Measurements from ENCODE around the gene FAM131A. TPM values are rescaled to one million over a fixed set of nuclear protein-coding genes. Genes with fewer than 3 reads are reported as not detected.
"Not testable (repeated sequence)": the region's sequence is repeated elsewhere in the genome, so short reads cannot be mapped to it uniquely, and the experiment has no call there.

The FAM131A gene
- total RNA-seq, 1 donor from 2014 or later = 41.5 TPM

DNA sequence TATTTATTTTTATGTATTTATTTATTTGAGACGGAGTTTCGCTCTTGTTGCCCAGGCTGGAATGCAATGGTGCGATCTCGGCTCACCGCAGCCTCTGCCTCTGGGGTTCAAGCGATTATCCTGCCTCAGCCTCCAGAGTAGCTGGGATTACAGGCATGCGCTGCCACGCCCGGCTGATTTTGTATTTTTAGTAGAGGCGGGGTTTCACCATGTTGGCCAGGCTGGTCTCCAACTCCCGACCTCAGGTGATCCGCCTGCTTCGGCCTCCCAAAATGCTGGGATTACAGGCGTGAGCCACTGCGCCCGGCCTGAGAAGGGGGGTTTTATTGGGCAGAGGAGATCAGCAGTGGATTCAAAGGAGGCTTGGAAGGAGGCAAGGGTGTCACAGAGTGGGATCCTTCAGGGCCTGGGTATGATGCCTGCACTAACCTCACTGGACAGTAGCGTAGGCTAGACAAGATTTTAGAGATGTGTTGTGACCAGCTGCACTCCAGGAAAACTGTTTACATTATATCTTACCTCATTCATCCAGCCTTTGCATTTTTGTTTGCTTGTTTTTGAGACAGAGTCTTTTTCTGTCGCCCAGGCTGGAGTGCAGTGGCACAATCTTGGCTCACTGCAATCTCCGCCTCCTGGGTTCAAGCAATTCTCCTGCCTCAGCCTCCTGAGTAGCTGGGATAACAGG, 2.2 kb downstream of the FAM131A start:
- not testable (repeated sequence) for DNase-seq (ENCODE audit: low spot score)

DNA sequence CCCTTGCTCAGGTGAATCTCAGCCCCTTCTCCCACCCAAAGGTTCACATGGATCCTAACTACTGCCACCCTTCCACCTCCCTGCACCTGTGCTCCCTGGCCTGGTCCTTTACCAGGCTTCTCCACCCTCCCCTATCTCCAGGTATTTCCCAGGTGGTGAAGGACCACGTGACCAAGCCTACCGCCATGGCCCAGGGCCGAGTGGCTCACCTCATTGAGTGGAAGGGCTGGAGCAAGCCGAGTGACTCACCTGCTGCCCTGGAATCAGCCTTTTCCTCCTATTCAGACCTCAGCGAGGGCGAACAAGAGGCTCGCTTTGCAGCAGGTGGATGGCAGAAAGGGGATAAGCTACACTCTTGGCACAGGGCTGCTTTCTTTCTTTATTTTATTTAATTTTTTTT, 4.5 kb downstream of the FAM131A start:
- DNase-seq (ENCODE audit: low spot score) = peak; percentile 89

DNA sequence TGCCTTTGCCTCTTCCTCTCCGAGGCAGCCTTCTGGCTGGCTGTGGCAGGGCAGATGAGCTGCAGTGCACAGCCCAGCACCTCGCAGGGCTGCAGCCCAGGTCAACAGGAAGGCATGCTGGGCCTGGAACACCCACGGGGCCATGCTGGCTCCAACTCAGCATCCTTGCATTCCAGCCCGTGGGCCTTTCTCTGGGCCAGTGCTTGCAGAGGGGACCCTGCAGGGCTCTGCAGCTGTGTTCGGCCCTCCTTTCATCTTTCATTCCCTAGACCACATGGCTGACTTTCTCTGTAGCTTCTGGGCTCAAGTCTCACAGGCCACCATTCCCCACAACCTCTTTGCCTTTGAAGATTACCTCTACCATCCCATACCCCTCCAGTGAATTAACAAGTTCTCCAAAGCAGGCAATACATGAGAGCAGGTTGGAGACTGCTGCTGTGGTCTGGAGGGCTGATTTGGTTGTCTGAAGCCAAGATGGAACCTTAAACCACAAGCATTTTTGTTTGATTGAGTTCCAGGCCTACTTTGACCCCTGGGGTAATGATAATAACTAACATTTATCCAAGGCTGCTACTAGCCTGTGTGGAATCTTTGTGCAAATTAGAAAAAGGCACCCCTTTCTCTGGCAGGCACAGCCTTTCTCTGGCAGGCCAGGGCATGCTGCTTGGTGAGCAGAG, 5.9 kb downstream of the FAM131A start:
- DNase-seq (ENCODE audit: low spot score) = no peak

DNA sequence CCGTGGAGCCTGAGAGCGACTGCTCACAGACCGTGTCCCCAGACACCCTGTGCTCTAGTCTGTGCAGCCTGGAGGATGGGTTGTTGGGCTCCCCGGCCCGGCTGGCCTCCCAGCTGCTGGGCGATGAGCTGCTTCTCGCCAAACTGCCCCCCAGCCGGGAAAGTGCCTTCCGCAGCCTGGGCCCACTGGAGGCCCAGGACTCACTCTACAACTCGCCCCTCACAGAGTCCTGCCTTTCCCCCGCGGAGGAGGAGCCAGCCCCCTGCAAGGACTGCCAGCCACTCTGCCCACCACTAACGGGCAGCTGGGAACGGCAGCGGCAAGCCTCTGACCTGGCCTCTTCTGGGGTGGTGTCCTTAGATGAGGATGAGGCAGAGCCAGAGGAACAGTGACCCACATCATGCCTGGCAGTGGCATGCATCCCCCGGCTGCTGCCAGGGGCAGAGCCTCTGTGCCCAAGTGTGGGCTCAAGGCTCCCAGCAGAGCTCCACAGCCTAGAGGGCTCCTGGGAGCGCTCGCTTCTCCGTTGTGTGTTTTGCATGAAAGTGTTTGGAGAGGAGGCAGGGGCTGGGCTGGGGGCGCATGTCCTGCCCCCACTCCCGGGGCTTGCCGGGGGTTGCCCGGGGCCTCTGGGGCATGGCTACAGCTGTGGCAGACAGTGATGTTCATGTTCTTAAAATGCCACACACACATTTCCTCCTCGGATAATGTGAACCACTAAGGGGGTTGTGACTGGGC, 7.3 kb downstream of the FAM131A start:
- no peak for DNase-seq (ENCODE audit: low spot score)

DNA sequence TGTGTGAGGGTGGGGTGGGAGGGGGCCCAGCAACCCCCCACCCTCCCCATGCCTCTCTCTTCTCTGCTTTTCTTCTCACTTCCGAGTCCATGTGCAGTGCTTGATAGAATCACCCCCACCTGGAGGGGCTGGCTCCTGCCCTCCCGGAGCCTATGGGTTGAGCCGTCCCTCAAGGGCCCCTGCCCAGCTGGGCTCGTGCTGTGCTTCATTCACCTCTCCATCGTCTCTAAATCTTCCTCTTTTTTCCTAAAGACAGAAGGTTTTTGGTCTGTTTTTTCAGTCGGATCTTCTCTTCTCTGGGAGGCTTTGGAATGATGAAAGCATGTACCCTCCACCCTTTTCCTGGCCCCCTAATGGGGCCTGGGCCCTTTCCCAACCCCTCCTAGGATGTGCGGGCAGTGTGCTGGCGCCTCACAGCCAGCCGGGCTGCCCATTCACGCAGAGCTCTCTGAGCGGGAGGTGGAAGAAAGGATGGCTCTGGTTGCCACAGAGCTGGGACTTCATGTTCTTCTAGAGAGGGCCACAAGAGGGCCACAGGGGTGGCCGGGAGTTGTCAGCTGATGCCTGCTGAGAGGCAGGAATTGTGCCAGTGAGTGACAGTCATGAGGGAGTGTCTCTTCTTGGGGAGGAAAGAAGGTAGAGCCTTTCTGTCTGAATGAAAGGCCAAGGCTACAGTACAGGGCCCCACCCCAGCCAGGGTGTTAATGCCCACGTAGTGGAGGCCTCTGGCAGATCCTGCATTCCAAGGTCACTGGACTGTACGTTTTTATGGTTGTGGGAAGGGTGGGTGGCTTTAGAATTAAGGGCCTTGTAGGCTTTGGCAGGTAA, 8.1 kb downstream of the FAM131A start:
- DNase-seq (ENCODE audit: low spot score) = peak; percentile 83

DNA sequence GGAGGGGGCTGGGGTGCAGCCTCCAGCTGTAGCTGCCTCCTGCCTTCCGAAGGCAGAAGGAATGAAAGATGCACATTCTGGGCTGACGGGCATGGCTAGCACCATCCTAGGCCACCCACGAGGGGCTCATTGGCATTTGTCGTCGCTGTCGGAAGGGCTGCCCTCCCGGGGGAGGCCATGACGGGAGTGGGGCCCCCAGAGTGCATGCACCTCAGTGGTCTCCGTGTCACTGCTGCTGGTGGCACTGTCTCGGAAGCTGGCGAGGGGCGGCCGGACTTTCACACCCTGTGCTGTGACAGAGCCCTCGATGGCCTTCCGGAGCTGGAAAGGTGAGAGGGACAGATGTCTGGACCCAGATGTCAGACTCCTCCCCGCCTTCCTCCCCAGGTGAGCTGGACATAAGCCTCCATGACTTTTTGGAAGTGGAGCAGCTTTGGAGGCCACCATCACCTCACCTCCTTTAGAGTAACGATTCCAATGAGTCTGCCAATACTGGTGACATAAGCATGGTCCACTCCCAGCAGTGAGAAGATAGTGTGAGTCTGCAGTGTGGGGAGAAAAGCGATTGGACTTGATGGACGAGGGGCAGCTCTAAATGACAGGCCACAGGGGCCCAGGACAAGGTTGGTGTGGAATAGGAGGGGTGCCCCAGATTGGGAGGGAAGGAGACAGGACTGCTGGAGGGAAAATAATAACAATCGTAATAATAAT, 9.2 kb downstream of the FAM131A start:
- no peak for DNase-seq (ENCODE audit: low spot score)

DNA sequence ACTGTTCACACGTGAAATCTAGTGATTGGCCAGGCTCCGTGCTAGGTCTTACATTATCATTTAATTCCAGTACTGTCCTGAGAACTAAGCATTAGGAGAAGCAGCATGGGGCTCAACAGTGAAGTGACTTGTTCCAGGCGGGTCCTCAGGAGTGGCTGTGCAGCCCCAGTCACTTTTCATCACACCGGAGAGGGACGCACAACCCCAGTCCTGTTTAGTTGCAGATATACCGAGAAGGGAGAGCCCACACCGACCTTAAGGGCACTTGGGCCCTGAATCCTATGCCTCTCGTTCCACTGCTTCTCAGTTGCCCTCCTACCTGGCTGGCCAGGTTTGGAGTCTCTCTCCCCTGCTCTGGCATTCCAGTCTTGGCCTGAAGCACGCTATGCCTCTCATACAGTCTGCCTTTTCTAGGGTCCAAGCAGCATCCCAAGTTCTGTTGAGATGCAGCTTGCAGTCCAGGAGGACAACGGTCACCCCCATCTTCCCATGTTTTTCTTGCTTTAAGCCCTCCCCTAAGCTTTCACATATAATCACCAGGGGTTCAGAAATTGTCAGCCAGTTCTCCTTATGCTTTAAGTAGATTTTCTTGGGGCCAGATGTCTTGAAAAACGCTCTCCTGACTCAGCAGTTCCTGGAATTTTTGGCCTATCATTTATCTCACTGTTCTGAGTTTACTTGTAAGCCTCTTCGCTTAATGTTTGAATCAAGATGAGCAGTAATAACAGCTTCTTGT, 10.1 kb downstream of the FAM131A start:
- DNase-seq (ENCODE audit: low spot score) = no peak

DNA sequence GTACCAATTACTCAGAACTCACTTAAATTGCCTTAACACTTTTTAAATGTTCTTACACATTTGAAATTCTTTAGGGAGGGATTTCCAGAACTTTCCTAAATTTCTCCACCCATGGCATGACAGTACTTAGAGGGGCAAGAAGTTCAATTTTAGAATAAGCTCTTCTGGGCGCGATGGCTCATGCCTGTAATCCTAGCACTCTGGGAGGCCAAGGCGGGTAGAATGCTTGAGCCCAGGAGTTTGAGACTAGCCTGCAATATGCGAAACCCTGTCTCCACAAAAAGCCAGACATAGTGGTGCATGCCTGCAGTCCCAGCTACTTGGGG, 10.6 kb downstream of the FAM131A start:
- no peak for DNase-seq (ENCODE audit: low spot score)

DNA sequence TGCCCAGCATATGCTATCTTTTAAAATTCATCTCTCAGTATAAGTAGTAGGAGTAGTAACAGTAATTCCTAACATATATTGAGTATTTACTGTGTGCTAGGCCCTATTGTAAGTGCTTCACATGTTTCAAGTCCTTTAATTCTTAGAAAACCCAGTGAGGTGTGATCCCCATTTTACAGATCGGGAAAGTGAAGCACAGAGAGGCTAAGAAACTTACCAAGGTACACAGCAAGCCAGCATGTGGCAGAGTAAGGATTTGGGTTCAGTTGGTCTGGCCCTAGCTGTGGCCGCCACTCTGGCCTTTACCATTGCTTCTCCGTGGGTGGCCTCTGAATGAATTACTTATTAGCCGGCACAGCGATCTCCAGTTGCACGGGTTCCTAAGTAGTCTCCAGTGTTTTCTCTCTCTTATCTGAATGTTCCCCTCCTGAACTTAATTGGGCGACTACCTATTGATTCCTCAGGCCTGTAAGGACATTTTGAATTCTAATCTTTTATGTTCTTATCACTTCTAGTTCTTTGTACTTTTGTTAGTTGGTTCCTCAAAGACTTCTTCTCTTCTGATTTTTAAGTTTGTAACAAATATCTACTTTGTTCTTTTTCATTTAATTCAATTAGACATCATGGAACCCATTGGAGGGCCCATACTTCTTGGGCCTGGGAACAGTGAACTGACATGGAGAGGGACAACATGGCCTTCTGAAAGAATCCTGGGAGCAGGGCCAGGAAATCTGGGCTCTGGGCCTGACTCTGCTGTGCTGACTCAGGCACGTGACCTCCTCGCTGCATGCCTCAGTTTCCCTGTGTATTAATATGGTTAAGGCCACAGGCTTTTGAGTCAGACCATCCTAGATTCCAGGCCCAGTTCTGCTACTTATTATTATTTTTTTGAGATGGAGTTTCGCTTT, 12.4 kb downstream of the FAM131A start:
- peak; percentile 77 for DNase-seq (ENCODE audit: low spot score)

DNA sequence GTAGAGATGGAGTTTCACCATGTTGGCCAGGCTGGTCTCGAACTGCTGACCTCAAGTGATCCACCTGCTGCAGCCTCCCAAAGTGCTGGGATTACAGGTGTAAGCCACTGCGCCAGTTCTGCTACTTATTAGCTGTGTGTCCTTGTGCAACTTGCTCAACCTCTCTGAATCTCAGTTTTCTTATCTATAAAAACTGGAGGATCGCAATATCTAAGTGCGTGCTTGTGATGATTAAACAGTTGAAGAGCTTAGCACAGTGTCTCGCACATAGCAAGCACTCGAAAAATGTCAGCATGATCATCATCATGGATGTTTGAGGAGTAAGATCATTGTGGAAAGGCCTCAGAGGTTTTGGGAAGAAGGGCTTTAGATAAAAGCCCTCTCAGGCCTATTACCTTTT, 13.2 kb downstream of the FAM131A start:
- no peak for DNase-seq (ENCODE audit: low spot score)

DNA sequence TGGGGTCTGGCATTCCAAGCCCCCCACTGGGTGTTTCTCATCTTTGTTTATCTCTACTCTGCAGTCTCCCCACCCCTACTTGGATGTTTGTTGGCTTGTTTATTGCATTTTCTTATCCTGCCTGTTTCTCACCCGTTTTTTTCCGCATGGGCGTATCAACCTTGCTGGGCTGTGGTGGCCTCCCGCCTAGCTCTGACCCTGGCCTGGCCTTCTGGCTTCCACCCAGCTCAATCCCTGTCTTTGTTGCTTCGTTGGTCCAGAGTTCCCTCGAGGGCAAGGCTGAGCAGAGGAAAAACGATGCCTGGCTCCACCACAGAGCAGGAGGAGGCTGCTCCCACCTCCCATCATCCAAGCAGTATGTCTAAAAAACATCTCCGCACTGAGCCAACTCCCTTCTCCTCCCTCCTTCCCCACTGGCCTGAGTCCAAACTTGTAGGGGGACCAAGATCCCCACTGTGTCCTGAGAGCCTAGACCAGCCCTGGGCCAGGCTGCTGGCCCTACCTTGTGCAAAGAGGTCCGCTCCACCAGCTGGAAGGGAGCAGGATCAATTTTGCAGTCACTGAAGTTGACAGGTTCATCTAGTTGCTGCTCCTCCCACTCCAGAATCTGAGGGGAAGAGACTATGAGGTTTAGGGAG, 14.2 kb downstream of the FAM131A start:
- no peak for DNase-seq (ENCODE audit: low spot score)

DNA sequence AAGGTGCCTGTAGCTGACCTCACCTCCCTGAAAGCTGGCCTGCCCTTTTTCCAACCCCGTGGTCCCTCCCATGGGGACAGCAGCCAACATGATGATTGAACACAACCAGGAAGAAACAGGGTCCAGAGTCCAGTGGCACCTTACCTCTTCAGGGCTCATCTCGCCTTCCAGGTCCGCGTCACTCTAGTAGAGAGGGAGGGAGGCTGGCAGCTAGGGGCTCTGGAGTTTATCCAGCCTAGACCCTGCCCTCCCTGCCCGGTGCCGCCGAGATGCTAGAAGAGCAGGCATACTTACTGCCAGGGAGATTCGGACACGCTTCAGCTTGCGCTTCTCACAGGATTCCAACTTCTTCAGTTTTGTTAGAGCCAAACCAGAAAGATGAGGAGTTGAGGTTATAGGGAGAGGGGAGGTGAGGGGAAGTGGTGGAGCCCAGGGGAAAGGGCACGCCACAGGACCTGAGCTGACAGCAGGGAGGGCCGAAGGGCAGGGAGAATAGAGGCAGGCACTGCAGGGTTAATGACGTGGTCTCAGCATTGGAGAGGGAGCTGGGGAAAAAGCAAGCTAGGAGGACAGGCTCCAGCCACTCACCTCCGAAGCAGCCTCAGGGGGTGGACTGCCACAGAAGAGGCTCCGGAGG, 14.9 kb downstream of the FAM131A start:
- DNase-seq (ENCODE audit: low spot score) = peak; percentile 94

DNA sequence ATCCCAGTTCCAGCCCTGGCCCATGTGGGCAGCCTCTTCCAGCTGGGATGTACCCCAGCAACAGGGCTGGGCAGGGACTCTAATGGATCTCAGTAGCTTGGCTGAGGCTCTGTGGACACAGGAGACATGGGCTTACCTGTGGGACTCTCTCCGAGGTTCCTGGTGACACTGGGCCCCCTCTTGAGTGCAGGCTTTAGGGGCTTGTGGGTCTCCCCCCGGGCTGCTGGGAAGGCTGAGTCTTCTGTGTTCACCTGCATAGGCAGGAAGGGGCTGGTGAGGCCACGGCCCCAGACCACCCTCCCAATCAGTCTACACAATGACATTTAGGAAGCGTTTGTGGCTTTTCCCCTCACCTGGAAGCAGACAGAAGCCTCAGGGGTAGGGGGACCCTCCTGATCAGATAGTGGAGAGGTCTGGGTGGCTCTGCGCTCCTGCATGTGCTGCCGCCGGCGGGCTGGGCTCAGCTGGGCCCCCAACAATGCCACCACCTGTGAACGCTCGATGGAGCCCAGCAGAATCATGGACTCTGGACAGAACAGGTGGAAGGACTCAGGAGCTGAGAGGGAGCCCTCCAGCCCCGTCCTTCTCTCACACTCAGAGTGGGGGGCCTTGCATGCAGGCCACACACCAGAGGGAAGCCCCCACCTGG, 15.6 kb downstream of the FAM131A start:
- DNase-seq (ENCODE audit: low spot score) = no peak

DNA sequence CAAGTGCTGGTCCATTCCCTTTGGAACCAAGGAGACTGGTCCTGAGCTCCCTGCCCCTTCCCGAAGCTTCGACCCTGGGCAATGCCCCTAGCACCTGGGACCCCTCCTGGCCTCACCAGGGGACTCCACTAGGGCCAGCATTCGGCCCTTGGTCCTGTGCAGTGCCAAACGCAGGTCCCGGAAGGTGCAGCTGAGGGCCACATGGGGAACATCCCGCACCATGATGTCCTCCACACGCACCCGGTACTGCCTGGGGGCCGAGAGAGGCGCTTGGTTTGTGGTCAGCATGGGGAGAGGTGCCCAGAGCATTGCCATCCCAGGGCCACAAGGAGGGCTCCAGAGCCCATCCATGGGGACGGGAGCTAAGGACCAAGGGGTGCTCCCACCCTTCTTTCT, 16.1 kb downstream of the FAM131A start:
- no peak for DNase-seq (ENCODE audit: low spot score)

DNA sequence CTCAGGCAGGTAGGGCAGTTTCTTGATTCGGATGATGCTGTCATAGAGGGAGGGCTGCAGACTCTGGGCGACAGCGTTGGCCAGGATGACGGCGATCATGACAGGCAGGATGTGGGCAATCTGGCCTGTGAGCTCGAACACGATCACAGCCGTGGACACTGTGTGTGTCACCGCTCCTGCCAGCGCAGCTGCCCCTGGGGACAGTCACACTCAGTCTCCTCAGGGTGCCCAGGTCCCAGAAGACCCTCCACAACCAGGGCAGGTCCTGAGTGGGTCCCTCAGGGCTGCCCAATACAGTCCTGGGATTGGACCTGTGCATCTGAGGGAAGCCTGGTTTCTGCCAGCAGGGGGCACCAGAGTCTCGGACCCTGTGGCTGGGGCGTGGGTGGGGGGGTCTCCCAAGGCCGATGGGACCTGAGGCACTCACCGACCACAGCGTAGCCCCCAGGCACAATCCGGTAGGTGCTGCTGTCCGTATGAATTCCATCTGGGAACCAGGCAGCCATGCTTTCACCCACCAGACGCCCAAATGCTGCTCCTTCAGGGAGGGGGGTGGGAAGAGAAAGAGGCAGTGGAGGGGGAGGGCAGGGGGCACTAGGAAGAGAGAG, 16.8 kb downstream of the FAM131A start:
- DNase-seq (ENCODE audit: low spot score) = no peak

DNA sequence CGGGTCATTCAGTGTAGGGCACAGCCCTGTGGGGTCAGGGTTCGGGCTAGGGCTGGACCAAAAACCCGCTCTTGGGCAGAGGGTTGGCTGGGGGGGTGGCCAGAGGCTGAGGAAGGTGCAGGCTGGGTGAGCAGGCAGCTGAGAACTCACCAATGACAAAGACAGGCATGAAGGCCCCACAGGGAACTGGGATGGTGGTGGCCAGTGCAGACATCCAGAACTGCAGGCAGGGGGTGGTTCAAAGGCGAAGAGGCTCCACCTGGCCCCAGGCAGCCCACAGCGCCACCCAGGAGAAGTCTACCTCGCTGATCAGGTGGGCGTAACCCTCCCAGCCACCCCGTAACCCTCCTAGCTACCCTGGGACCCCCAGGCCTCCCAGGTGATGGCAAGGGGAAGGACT, 17.4 kb downstream of the FAM131A start:
- no peak for DNase-seq (ENCODE audit: low spot score)

DNA sequence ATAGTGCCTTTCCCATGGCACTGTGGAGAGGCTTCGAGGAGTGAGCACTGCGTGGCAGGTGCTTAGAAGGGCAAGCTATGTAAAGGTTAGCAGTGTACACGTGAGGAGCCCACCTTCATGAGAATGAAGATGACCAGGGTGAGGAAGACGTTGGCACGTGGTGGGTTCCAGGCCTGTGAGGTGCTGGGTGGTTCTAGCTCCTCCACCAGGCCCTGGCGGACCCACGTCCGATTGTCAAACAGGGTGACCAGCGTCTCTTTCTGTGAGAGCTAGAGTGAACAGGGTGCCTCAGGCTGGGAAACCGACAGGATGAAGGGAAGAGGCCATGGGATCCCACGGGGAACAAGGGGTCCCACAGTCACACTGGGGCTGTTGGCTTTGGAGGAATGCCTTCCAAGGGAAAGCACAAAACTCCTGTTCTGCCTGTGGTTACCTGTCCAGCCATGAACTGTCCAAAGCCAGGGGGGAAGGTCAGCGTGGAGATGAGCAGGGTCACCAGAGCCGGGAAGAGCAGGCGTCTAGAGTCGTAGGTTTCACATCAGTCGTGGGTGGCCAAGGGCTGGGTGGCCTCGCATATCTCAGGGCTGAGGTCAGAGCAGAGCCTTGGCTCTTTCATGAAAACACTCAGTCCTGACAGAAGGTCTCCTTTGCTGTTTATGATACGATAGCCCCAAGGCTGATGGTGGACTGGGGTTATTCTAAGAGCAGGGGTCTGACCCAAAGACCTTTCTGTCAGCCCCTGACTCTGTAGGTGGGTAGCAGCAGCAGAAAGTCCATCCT, 18.1 kb downstream of the FAM131A start:
- no peak for DNase-seq (ENCODE audit: low spot score)
